AG09309 (cell line): ENCODE measurements around the gene TRA2B.

Source experiments
- DNase-seq: peaks from one replicate; pipeline ENCODE4 v3.0.0-alpha.2; 2010; ENCODE audit warnings: low read depth
- H3K4me3 ChIP-seq: 2 replicates; pipeline ENCODE4 v1.5.1; 2011; ENCODE audit warnings: mild to moderate bottlenecking, low read depth, low read length, moderate library complexity; ENCODE audit not compliant: control insufficient read depth
- CTCF ChIP-seq: IDR thresholded peaks from 2 replicates; pipeline ENCODE4 v1.5.1; 2011; ENCODE audit warnings: mild to moderate bottlenecking, low read depth, low read length, inconsistent platforms; ENCODE audit not compliant: insufficient read depth, control insufficient read depth; ENCODE audit errors: missing control alignments

The TRA2B gene

GRCh38 chr3:185979721-185980121 lies 41.9 kb upstream of the TRA2B start:
- no peak for TF ChIP-seq CTCF
- H3K4me3 ChIP-seq, result no peak overlapping the region
- DNase-seq, result no peak

GRCh38 chr3:185978516-185978915 lies 40.7 kb upstream of the TRA2B start:
- no peak overlapping the region for H3K4me3 ChIP-seq
- DNase-seq, result no peak
- TF ChIP-seq CTCF, result no peak

GRCh38 chr3:185977679-185978040 lies 39.8 kb upstream of the TRA2B start:
- no peak for TF ChIP-seq CTCF
- no peak for DNase-seq
- no peak overlapping the region for H3K4me3 ChIP-seq

- peak; percentile 91 for TF ChIP-seq CTCF
- DNase-seq, result no peak
- H3K4me3 ChIP-seq, result no peak overlapping the region
Observed at GRCh38 chr3:185976977-185977678, 39.3 kb upstream of the TRA2B start.

- H3K4me3 ChIP-seq, result no peak overlapping the region
- DNase-seq, result no peak
- TF ChIP-seq CTCF, result no peak
Observed at GRCh38 chr3:185976100-185976499, 38.3 kb upstream of the TRA2B start.

GRCh38 chr3:185971579-185971978 lies 33.8 kb upstream of the TRA2B start:
- no peak overlapping the region for H3K4me3 ChIP-seq
- no peak for DNase-seq
- no peak for TF ChIP-seq CTCF
